Cardiac muscle cell (in vitro differentiated cells and primary cell): ENCODE results near the gene ITPKB. TPM values are rescaled to one million over a fixed set of nuclear protein-coding genes. Genes with fewer than 3 reads are reported as not detected.

Experiments used
- DNase-seq, 2 donors: peaks; one replicate each; pipeline versions ENCODE4 v3.0.0 to v3.0.0-alpha.2; 2010 to 2017; ENCODE audit warnings: low read depth in 1 of 2, low spot score in 1 of 2
- H3K27ac ChIP-seq: fragments of 200-600 bp; sonication (generic); 2 replicates; pipeline ENCODE4 v1.5.1; 2016
- H3K27me3 ChIP-seq: fragments of 200-600 bp; sonication (generic); 2 replicates; pipeline ENCODE4 v1.6.0; 2016; ENCODE audit warnings: control low read depth
- H3K36me3 ChIP-seq: fragments of 200-600 bp; sonication (generic); 2 replicates; pipeline ENCODE4 v1.5.1; 2016; ENCODE audit warnings: control low read depth
- H3K4me1 ChIP-seq: fragments of 200-600 bp; sonication (generic); 2 replicates; pipeline ENCODE4 v1.8.1; 2017; ENCODE audit warnings: low read depth, mild to moderate bottlenecking, mixed run types
- H3K4me3 ChIP-seq: fragments of 200-600 bp; sonication (generic); 2 replicates; pipeline ENCODE4 v1.5.1; 2016; ENCODE audit warnings: mild to moderate bottlenecking
- H3K9me3 ChIP-seq: fragments of 200-600 bp; sonication (generic); 2 replicates; pipeline ENCODE4 v1.5.1; 2017; ENCODE audit warnings: low read depth, mild to moderate bottlenecking, control low read depth
- polyA plus RNA-seq: library from polyadenylated mRNA; unstranded; fragments of >200 nt; fragmentation: Nextera tagmentation; extraction: Ambion mirVana; gene quantifications from 2 replicates; pipeline ENCODE4 v1.2.1, GENCODE V29; 2016
- total RNA-seq: library from RNA; depleted of rRNA; stranded (reverse); fragments of >200 nt; gene quantifications from 2 replicates; pipeline ENCODE4 v1.2.3, GENCODE V29; 2016
- TF ChIP-seq, protein P1 (sequence below): IDR thresholded peaks from 2 replicates; pipeline ENCODE4 v1.5.1; 2012; ENCODE audit warnings: low read depth, mild to moderate bottlenecking, low read length

ITPKB gene
- total and polyA plus RNA-seq, 2 experiments from 2014 or later = 3.8 to 12.0 TPM

DNA sequence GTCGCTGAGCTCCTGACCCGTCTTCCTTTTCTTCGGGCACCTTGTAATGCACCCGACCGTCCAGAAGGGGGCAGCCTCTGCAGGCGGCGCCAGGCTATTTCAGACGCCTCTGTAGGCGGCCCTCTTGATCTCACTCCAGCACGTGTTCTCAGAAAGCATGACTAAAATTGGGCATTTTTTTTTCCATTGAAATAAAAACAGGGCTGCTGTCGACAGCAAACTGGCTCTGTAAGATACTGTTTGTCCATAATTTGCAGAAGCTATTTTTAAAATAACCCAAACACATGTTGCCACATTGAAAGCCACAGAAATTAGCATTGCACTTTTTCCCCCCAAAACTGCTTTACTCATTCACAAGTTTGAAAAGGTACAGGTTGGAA, 112.5 kb downstream of the ITPKB start:
- H3K36me3 ChIP-seq = no peaks in the 10 kb centered on the region
- peak; percentile 62 to 78 for DNase-seq
- no peaks in the 10 kb centered on the region for H3K4me1 ChIP-seq
- TF ChIP-seq, protein P1, sequence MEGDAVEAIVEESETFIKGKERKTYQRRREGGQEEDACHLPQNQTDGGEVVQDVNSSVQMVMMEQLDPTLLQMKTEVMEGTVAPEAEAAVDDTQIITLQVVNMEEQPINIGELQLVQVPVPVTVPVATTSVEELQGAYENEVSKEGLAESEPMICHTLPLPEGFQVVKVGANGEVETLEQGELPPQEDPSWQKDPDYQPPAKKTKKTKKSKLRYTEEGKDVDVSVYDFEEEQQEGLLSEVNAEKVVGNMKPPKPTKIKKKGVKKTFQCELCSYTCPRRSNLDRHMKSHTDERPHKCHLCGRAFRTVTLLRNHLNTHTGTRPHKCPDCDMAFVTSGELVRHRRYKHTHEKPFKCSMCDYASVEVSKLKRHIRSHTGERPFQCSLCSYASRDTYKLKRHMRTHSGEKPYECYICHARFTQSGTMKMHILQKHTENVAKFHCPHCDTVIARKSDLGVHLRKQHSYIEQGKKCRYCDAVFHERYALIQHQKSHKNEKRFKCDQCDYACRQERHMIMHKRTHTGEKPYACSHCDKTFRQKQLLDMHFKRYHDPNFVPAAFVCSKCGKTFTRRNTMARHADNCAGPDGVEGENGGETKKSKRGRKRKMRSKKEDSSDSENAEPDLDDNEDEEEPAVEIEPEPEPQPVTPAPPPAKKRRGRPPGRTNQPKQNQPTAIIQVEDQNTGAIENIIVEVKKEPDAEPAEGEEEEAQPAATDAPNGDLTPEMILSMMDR = peak; percentile 95
- H3K27ac ChIP-seq = no peak overlapping the region
- H3K4me3 ChIP-seq = no peak overlapping the region
- no peaks in the 10 kb centered on the region for H3K9me3 ChIP-seq
- no peaks in the 10 kb centered on the region for H3K27me3 ChIP-seq

DNA sequence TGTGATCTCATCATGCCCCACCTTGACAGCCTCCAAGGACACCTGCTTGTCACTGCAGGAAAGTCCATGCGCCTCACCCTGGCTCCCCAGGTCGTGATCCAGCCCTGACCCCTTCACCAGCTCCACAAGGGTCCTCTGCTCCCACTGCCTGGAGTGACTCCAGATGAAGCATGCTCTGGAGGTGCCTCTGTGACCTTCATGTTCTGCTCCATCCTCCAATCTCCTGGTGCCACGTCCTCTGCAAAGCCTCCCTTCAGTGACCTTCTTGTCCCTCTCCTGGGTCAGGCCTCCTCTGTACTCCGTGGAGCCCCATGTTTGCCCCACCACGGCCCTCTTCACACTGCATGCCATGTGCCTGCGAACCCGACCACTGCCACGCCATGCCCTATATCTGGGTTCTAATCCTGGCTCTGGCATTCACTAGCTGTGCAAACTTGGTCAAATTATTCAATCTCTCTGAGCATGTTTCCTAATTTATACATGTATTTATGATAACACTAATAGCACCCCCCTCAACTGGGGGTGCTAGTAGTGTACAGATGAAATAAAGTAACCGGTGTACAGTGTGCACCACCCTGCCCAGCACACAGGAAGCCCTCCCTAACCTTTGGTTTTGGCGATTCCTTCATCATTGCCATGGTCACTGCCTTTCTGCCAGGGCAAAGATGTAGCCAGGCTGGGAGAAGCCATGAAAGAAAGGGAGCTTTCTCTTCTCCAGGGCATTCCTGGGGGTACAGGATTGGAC, 113.1 kb downstream of the ITPKB start:
- no peaks in the 10 kb centered on the region for H3K4me1 ChIP-seq
- H3K27me3 ChIP-seq = no peaks in the 10 kb centered on the region
- DNase-seq = no peak
- no peaks in the 10 kb centered on the region for H3K9me3 ChIP-seq
- H3K27ac ChIP-seq = no peak overlapping the region
- no peaks in the 10 kb centered on the region for H3K36me3 ChIP-seq
- H3K4me3 ChIP-seq = no peak overlapping the region
- TF ChIP-seq, protein P1 = no peak

DNA sequence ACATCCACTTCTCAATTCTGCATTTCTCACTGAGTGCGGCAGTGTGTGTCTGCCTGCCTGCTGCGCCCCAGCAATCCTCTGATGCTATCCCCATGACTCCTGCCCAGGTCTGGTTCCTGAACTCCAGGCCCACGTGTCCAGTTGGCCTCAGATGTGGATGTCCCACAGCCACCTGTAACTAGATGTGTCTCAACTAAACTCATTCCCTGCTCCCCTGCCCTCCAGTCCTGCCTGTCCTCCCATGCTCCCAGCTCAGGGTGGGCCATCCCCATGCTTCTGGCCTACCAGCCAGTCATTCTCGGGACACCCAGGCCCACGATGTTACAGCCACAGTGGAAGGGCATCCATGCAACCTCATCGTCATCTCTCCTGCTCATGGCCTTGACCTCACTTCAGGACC, 113.8 kb downstream of the ITPKB start:
- TF ChIP-seq, protein P1 = no peak
- Histone ChIP-seq H3K4me1 (no peaks in the 10 kb centered on the region), H3K36me3 (no peaks in the 10 kb centered on the region), H3K9me3 (no peaks in the 10 kb centered on the region), H3K27ac (no peak overlapping the region), H3K27me3 (no peaks in the 10 kb centered on the region), H3K4me3 (no peak overlapping the region)
- no peak for DNase-seq

DNA sequence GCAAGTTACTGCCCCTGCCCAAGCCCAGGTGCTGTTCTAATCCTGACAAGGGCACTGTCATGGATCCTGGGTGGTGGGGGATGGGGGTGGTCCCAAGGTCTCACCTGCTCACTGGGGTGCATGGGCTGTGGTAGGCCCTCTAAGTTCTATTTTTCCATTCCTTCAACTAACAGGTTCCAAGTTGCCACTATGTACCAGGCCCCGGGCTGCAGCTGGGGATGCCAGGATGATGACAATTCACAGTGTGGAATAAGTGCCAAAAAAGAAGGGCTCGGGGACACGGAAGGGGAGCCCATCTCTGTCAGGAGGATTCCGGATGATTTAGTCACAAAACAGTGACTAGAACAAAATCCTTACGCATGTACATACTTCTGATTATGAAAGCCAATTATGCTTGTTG, 114.6 kb downstream of the ITPKB start:
- Histone ChIP-seq H3K9me3 (no peaks in the 10 kb centered on the region), H3K27me3 (no peaks in the 10 kb centered on the region), H3K4me1 (no peaks in the 10 kb centered on the region), H3K27ac (no peak overlapping the region), H3K4me3 (no peak overlapping the region), H3K36me3 (no peaks in the 10 kb centered on the region)
- TF ChIP-seq, protein P1 = no peak
- peak in 1 of 2 donors; percentile 13 for DNase-seq

DNA sequence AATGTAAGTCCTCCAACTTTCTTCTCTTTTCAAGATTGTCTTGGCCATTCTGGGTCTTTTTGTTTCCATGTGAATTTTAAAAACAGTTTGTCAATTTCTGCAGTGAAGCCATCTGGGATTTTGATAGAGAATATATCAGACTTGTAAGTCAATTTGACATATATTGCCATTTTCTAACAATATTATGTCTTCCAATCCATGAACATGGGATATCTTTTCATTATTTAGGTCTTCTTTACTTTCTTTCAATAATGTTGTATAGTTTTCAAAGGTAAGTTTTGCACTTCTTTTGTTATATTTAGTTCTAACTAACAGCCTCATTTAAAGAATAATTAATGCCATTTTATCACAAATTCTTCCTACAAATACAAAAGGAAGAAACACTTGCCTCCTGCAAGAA, 117.1 kb downstream of the ITPKB start:
- Histone ChIP-seq H3K36me3 (no peaks in the 10 kb centered on the region), H3K27ac (no peak overlapping the region), H3K9me3 (no peaks in the 10 kb centered on the region), H3K4me3 (no peak overlapping the region), H3K27me3 (no peaks in the 10 kb centered on the region), H3K4me1 (no peaks in the 10 kb centered on the region)
- TF ChIP-seq, protein P1 = no peak
- no peak for DNase-seq
